Prostate gland (tissue), 2 donors: ENCODE measurements around the gene MYO9A.

Source experiments
- POLR2A ChIP-seq: fragments of 450-650 bp; IDR thresholded peaks from one replicate; pipeline ENCODE4 v1.6.1; 2016; ENCODE audit warnings: antibody characterized with exemption, mild to moderate bottlenecking
- POLR2AphosphoS5 ChIP-seq: sonication (generic); formaldehyde crosslinking; IDR thresholded peaks from one replicate; pipeline ENCODE4 v1.6.1; 2017; ENCODE audit warnings: antibody characterized with exemption
- TF ChIP-seq, protein P1 (sequence below), 4 experiments: fragments of 200-600 bp in 2 of 4; fragments of 450-650 bp in 2 of 4; sonication (generic) in 2 of 4; IDR thresholded peaks; 1 replicate in 3 of 4; 2 replicates in 1 of 4; pipeline ENCODE4 v1.5.1; 2016 to 2019; ENCODE audit warnings: antibody characterized with exemption in 4 of 4, mild to moderate bottlenecking in 2 of 4, moderate library complexity in 2 of 4

- TF ChIP-seq, protein P1, sequence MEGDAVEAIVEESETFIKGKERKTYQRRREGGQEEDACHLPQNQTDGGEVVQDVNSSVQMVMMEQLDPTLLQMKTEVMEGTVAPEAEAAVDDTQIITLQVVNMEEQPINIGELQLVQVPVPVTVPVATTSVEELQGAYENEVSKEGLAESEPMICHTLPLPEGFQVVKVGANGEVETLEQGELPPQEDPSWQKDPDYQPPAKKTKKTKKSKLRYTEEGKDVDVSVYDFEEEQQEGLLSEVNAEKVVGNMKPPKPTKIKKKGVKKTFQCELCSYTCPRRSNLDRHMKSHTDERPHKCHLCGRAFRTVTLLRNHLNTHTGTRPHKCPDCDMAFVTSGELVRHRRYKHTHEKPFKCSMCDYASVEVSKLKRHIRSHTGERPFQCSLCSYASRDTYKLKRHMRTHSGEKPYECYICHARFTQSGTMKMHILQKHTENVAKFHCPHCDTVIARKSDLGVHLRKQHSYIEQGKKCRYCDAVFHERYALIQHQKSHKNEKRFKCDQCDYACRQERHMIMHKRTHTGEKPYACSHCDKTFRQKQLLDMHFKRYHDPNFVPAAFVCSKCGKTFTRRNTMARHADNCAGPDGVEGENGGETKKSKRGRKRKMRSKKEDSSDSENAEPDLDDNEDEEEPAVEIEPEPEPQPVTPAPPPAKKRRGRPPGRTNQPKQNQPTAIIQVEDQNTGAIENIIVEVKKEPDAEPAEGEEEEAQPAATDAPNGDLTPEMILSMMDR (IDR thresholded peaks at IDR 0.05) = no peak
- TF ChIP-seq POLR2A (no peak), POLR2AphosphoS5 (no peak)
These were observed 47.0 kb downstream of the MYO9A start for GRCh38 chr15:72070817-72071447.
